IPS-NIHi7 (cell line): Measurements from ENCODE around the gene ZNFX1.
A peak's percentile ranks its signal among the peaks of the same experiment; 100 is the strongest.
"Not testable (repeated sequence)": the region's sequence is repeated elsewhere in the genome, so short reads cannot be mapped to it uniquely, and the experiment has no call there.

Source experiments
- DNase-seq: peaks from one replicate; pipeline ENCODE4 v3.0.0; 2012; ENCODE audit warnings: mixed read lengths; ENCODE audit errors: extremely low spot score

The ZNFX1 gene

DNA sequence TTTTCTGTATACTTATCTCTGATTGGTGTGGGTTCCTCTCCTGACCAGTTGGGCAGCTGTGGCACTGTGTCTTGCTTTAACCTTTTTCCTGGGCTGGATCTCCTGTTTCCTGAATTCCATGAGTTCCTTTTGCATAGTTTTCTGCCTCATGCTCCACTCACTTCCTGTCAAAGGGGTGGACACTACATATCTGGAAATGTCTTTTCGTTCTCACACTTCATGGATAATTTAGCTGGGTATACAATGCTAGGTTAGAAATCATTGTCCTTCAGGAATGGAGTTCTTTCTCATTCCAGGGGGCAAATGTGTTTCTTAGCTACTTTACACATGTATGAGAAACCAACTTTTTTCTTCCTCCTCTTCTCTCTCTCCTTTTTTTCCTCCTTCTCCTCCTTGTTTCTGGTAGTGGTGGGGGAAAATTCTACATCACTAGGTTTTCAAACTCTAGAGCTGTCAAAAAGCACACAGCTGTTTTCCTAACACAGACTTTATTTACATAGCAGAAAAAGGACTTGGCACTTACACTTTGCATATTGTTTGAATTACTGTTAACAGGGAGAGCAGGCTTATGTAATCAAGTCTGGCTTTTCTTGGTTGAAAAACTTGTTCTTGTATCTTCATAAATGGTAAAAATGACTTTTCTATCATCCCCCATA, 67.6 kb downstream of the ZNFX1 start:
- DNase-seq, result no peak

DNA sequence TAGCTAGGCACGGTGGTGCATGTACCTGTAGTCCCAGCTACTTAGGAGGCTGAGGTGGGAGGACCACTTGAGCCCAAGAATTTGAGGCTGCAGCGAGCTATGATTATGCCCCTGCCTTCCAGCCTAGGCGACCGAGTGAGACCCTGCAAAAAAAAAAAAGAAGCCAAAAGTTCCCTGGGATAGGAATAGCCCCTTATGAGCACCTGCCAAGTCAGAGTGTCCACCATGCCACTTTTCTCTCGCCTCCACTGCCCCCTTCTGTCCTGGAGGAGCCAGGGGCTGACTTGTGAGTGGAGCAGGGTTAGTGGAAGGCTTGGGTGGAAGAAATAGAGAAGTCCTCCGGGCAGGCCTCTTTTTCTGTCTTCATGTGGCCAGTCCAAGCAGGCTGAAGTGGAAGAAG, 70.8 kb downstream of the ZNFX1 start:
- DNase-seq, result peak; percentile 47

DNA sequence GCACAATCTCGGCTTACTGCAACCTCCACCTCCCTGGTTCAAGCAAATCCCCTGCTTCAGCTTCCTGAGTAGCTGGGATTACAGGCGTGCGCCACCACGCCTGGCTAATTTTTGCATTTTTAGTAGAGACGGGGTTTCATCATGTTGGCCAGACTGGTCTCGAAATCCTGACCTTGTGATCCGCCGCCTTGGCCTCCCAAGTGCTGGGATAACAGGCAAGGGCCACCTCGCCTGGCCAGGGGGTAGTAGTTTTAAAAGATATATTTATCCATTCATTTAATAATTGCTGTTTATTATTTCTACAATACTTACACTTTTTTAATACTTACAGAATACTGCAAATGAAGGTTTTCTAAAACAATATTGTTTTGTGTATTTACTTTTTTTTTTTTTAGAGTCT, 74.1 kb downstream of the ZNFX1 start:
- no peak for DNase-seq

DNA sequence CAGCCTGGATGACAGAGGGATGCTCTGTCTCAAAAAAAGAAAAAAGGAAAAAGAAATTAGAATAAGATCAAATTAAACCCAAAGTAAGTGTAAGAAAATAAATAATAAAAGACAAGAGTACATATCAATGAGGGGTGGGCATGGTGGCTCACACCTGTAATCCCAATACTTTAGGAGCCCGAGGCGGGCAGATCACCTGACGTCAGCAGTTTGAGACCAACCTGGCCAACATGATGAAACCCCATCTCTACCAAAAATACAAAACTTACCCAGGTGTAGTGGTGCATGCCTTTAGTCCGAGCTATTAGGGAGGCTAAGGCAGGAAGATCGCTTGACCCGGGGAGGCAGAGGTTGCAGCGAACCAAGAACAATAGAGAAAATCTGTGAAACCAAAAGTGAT, 74.8 kb downstream of the ZNFX1 start:
- DNase-seq, result no peak

DNA sequence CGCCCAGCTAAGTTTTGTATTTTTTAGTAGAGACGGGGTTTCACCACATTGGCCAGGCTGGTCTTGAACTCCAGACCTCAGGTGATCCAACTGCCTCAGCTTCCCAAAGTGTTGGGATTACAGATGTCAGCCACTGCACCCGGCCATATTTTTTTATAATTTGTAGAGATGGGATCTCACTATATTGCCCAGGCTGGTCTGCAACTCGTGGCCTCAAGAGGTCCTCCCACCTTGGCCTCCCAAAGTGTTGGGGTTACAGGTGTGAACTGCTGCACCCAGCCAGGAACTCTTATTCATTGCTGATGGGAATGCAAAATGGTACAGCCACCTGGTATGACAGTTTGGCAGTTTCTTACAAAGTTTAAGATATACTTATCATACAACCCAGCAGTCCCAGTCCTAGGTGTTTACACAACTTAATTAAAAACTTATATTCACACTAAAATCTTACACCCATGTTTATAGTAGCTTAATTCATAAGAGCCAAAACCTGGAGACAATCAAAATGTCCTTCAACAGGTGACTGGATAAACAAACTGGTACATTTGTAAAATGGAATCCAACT, 78.0 kb downstream of the ZNFX1 start:
- no peak for DNase-seq

DNA sequence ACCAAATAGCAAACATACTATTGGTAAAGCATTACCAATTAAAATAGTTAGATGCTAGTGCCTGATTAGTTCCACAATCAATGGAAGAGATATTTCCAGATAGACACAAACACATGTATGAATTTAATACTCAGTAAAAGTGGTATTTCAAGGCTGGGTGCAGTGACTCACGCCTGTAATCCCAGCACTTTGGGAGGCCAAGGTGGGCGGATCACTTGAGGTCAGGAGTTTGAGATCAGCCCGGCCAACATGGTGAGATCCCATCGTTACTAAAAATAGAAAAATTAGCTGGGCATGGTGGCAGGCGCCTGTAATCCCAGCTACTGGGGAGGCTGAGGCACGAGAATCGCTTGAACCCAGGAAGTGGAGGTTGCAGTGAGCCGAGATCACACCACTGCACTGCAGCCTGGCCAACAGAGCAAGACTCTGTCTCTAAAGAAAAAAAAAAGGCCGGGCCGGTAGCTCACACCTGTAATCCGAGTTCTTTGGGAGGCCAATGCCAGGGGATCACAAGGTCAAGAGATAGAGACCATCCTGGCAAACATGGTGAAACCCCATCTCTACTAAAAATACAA, 84.8 kb downstream of the ZNFX1 start:
- not testable (repeated sequence) for DNase-seq
